WTC11 (cell line): ENCODE results near the gene SPTBN4.

Experiments used
- ESRRA ChIP-seq: sonication (generic); formaldehyde crosslinking; IDR thresholded peaks from 2 replicates; pipeline ENCODE4 v1.8.1; 2022; ENCODE audit warnings: mild to moderate bottlenecking, missing genetic modification reagents, borderline replicate concordance
- IRF1 ChIP-seq: sonication (generic); formaldehyde crosslinking; IDR thresholded peaks from 2 replicates; pipeline ENCODE4 v1.8.0; 2023; ENCODE audit warnings: missing genetic modification reagents
- TCF7 ChIP-seq: sonication (generic); formaldehyde crosslinking; IDR thresholded peaks from 2 replicates; pipeline ENCODE4 v1.8.0; 2022; ENCODE audit warnings: mild to moderate bottlenecking, low read depth, missing genetic modification reagents, moderate library complexity
- ZNF138 ChIP-seq: sonication (generic); formaldehyde crosslinking; conservative IDR thresholded peaks from 2 replicates; pipeline ENCODE4 v1.8.1; 2022; ENCODE audit warnings: mild to moderate bottlenecking, moderate library complexity, missing genetic modification reagents
- ZNF219 ChIP-seq: sonication (generic); formaldehyde crosslinking; IDR thresholded peaks from 2 replicates; pipeline ENCODE4 v1.8.0; 2023; ENCODE audit warnings: missing genetic modification reagents, mild to moderate bottlenecking, borderline replicate concordance
- ZNF263 ChIP-seq: sonication (generic); formaldehyde crosslinking; IDR thresholded peaks from 2 replicates; pipeline ENCODE4 v1.8.1; 2022; ENCODE audit warnings: low read depth, mild to moderate bottlenecking, moderate library complexity, missing genetic modification reagents
- TF ChIP-seq, protein P1 (sequence below): fragments of 200-600 bp; IDR thresholded peaks from 2 replicates; pipeline ENCODE4 v1.8.0; 2022; ENCODE audit warnings: antibody characterized with exemption
- TF ChIP-seq, protein P2 (sequence below): sonication (generic); formaldehyde crosslinking; conservative IDR thresholded peaks from 2 replicates; pipeline ENCODE4 v1.8.1; 2022; ENCODE audit warnings: mild to moderate bottlenecking, missing genetic modification reagents
- TF ChIP-seq, protein P3 (sequence below): sonication (generic); formaldehyde crosslinking; IDR thresholded peaks from 2 replicates; pipeline ENCODE4 v1.8.0; 2022; ENCODE audit warnings: mild to moderate bottlenecking, missing genetic modification reagents

- TF ChIP-seq ESRRA, result no peak
- TF ChIP-seq ZNF219 (CRISPR knock-in tag), result no peak
- TF ChIP-seq, protein P1, sequence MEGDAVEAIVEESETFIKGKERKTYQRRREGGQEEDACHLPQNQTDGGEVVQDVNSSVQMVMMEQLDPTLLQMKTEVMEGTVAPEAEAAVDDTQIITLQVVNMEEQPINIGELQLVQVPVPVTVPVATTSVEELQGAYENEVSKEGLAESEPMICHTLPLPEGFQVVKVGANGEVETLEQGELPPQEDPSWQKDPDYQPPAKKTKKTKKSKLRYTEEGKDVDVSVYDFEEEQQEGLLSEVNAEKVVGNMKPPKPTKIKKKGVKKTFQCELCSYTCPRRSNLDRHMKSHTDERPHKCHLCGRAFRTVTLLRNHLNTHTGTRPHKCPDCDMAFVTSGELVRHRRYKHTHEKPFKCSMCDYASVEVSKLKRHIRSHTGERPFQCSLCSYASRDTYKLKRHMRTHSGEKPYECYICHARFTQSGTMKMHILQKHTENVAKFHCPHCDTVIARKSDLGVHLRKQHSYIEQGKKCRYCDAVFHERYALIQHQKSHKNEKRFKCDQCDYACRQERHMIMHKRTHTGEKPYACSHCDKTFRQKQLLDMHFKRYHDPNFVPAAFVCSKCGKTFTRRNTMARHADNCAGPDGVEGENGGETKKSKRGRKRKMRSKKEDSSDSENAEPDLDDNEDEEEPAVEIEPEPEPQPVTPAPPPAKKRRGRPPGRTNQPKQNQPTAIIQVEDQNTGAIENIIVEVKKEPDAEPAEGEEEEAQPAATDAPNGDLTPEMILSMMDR, result no peak
- TF ChIP-seq, protein P2, sequence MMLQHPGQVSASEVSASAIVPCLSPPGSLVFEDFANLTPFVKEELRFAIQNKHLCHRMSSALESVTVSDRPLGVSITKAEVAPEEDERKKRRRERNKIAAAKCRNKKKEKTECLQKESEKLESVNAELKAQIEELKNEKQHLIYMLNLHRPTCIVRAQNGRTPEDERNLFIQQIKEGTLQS (CRISPR knock-in tag), result no peak
- TF ChIP-seq IRF1 (CRISPR knock-in tag), result no peak
- TF ChIP-seq, protein P3, sequence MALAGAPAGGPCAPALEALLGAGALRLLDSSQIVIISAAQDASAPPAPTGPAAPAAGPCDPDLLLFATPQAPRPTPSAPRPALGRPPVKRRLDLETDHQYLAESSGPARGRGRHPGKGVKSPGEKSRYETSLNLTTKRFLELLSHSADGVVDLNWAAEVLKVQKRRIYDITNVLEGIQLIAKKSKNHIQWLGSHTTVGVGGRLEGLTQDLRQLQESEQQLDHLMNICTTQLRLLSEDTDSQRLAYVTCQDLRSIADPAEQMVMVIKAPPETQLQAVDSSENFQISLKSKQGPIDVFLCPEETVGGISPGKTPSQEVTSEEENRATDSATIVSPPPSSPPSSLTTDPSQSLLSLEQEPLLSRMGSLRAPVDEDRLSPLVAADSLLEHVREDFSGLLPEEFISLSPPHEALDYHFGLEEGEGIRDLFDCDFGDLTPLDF (CRISPR knock-in tag), result no peak
- no peak for TF ChIP-seq TCF7 (CRISPR knock-in tag)
- no peak for TF ChIP-seq ZNF138 (CRISPR knock-in tag)
- TF ChIP-seq ZNF263 (CRISPR knock-in tag), result no peak
These were observed 57.3 kb downstream of the SPTBN4 start for GRCh38 chr19:40524133-40524549.
